Naive thymus-derived CD4-positive, alpha-beta T cell (primary cell): ENCODE measurements around the gene ERCC4. TPM values are rescaled to one million over a fixed set of nuclear protein-coding genes. Genes with fewer than 3 reads are reported as not detected.

Source experiments
- ATAC-seq: fragments of 150-1000 bp; cut with Tn5 transposase; 2 replicates; pipeline ENCODE4 v1.10.0; 2021; ENCODE audit warnings: mild to moderate bottlenecking, moderate library complexity
- CTCF ChIA-PET: fragments of 350-600 bp; sonication (Branson Sonifier 250); formaldehyde crosslinking; loops from one replicate; lab custom pipeline; 2021; ENCODE audit warnings: antibody characterized with exemption; lab: Charles Lee
- POLR2A ChIA-PET: fragments of 350-600 bp; sonication (Branson Sonifier 250); formaldehyde crosslinking; loops from one replicate; lab custom pipeline; 2021; ENCODE audit warnings: antibody characterized with exemption, inconsistent platforms; lab: Charles Lee
- DNase-seq, 9 donors: peaks; one replicate each; pipeline versions ENCODE4 v3.0.0 to v3.0.0-alpha.2; 2020 to 2022; ENCODE audit warnings: mixed read lengths in 1 of 9
- H3K27ac ChIP-seq: one replicate; pipeline ENCODE4 v1.7.0; 2013; ENCODE audit warnings: mild to moderate bottlenecking, low read depth, low read length, moderate library complexity
- H3K27me3 ChIP-seq, 2 donors: one replicate each; pipeline ENCODE4 v1.7.0; 2013; ENCODE audit warnings: low read length in 2 of 2, mild to moderate bottlenecking in 2 of 2, moderate library complexity in 2 of 2; ENCODE audit not compliant: control insufficient read depth in 2 of 2, insufficient read depth in 2 of 2
- H3K36me3 ChIP-seq, 3 experiments: 1 replicate in 2 of 3; 2 replicates in 1 of 3; pipeline ENCODE4 v1.7.0; 2013; ENCODE audit warnings: low read length in 3 of 3, mild to moderate bottlenecking in 3 of 3, moderate library complexity in 1 of 3; ENCODE audit not compliant: insufficient read depth in 3 of 3, control insufficient read depth in 2 of 3
- H3K4me1 ChIP-seq, 2 donors: one replicate each; pipeline ENCODE4 v1.7.0; 2013; ENCODE audit warnings: low read length in 2 of 2, mild to moderate bottlenecking in 2 of 2, moderate library complexity in 1 of 2; ENCODE audit not compliant: control insufficient read depth in 2 of 2, insufficient read depth in 2 of 2
- H3K4me3 ChIP-seq: 2 replicates; pipeline ENCODE4 v1.7.0; 2013; ENCODE audit warnings: mild to moderate bottlenecking, low read length
- H3K9me3 ChIP-seq, 3 experiments: 1 replicate in 2 of 3; 2 replicates in 1 of 3; pipeline ENCODE4 v1.7.0; 2013; ENCODE audit warnings: low read length in 3 of 3; ENCODE audit not compliant: control insufficient read depth in 2 of 3
- H3K27ac Mint-ChIP-seq, 9 donors: one replicate each; pipeline ENCODE4 v1.8.0; 2020 to 2022; ENCODE audit warnings: mixed read lengths in 9 of 9, mild to moderate bottlenecking in 8 of 9, moderate library complexity in 5 of 9, inconsistent platforms in 2 of 9
- H3K27me3 Mint-ChIP-seq, 5 donors: one replicate each; pipeline ENCODE4 v1.8.0; 2021 to 2022; ENCODE audit warnings: mixed read lengths in 5 of 5, mild to moderate bottlenecking in 1 of 5
- H3K36me3 Mint-ChIP-seq, 5 donors: one replicate each; pipeline ENCODE4 v1.8.0; 2020 to 2022; ENCODE audit warnings: mixed read lengths in 5 of 5, mild to moderate bottlenecking in 3 of 5, inconsistent platforms in 1 of 5
- H3K4me1 Mint-ChIP-seq, 7 donors: one replicate each; pipeline ENCODE4 v1.8.0; 2020 to 2022; ENCODE audit warnings: mixed read lengths in 7 of 7, mild to moderate bottlenecking in 3 of 7, inconsistent platforms in 1 of 7
- H3K4me3 Mint-ChIP-seq, 10 donors: one replicate each; pipeline ENCODE4 v1.8.0; 2020 to 2022; ENCODE audit warnings: mild to moderate bottlenecking in 10 of 10, mixed read lengths in 10 of 10, moderate library complexity in 6 of 10, inconsistent platforms in 2 of 10
- H3K9me3 Mint-ChIP-seq, 11 donors: one replicate each; pipeline ENCODE4 v1.8.0; 2020 to 2022; ENCODE audit warnings: mixed read lengths in 11 of 11, mild to moderate bottlenecking in 4 of 11, inconsistent platforms in 1 of 11, moderate library complexity in 1 of 11
- intact Hi-C, 2 donors: fragments of 100-400 bp; cut with micrococcal nuclease; formaldehyde crosslinking; loops; one replicate each; pipeline ENCODE4 v1.15.1; 2023
- polyA plus RNA-seq, 2 donors: library from polyadenylated mRNA; unstranded; fragments of 300-500 nt; fragmentation: Illumina TruSeq; gene quantifications; one replicate each; pipeline ENCODE4 v1.2.3, GENCODE V29; 2021
- total RNA-seq, 6 experiments: library from RNA in 5 of 6; stranded (reverse) in 5 of 6; gene quantifications; 1 replicate in 5 of 6; 2 replicates in 1 of 6; pipeline ENCODE4 v1.2.3 and lab custom pipeline; 2021 to 2026

Gene ERCC4
- total RNA-seq (10 to 100 TPM in 3 of 5 experiments, 1 to 10 TPM in 2; 6.1 to 15.2 (median 13.4) TPM), polyA plus RNA-seq (10 to 100 TPM; 18.0 to 26.4 TPM), total RNA-seq (lab: John Stamatoyannopoulos, UW) (19.1 reads per million, percentile 49 among the genes with 10 or more reads in this experiment)

DNA sequence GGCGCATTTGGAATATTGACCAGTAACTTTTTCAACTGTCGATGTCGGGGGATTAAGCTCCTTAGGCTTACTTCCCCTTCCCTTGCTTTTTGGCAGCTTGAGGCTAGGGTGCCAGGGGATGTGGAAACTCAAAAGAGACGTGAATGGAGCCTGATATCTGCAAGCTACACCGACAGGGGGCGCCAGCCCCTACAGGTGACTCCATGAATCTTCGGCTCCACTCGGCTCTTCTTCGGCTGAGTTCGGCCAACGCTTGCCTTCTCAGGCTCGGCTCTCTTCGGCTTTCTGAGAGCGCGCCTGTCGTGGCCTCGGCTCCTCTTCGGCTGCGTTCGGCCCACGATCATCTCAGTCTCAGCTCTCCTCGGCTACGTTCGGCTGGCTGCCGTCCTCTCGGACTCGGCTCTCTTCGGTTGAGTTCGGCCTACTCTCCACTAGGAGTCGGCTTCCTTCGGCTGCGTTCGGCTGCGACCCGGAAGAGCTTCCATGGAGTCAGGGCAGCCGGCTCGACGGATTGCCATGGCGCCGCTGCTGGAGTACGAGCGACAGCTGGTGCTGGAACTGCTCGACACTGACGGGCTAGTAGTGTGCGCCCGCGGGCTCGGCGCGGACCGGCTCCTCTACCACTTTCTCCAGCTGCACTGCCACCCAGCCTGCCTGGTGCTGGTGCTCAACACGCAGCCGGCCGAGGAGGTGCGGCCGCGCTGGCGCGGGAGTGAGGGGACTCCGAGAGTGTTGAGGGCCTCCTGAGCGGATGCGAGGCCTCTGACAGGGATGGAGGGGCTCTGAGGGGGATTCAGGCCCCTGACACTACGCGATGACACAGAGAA lies at the start of gene ERCC4:
TSS of gene ERCC4 (plus strand) at position 472 of the 827 bp plus-strand sequence. CDS start at position 484, 12 bp downstream.
- ATAC-seq (peak; percentile 96), DNase-seq (peak; percentile 95 to 100 (median 99))
- Mint-ChIP-seq H3K36me3 (peaks cover 3 to 4% (median 4%) of the 10 kb centered on the region in 5 donors), H3K27me3 (peaks cover 0 to 7% (median 0%) of the 10 kb centered on the region in 5 donors), H3K4me1 (peaks cover 18 to 30% (median 25%) of the 10 kb centered on the region in 7 donors), H3K4me3 (peak within 1 kb of the TSS; percentile 61 to 97 (median 92)), H3K9me3 (no peaks in the 10 kb centered on the region), H3K27ac (peak within 1 kb of the TSS; percentile 16 to 96 (median 93))
- intact Hi-C loops = loop anchor here (1.0 to 10.0 kb wide), 10 partner anchors 54 to 1944 kb away; partner anchors contain the start of genes MRTFB (in 2 of the 2), PARN (in 2 of the 2) and SNX29 (in 1 of the 2)
- ChIA-PET POLR2A (interaction anchor here (0.6 to 1.4 kb wide), 7 partner anchors 20 to 1970 kb away, joined by 3 to 5 read pairs (median 3); partner anchors contain the start of genes MARF1 and PARN), CTCF (interaction anchor here (0.5 to 1.3 kb wide), 10 partner anchors 10 to 592 kb away, joined by 3 to 6 read pairs (median 4); no protein-coding TSS in a partner anchor)
- Histone ChIP-seq H3K4me1 (peaks cover 11 to 16% of the 10 kb centered on the region in 2 donors), H3K9me3 (no peaks in the 10 kb centered on the region), H3K4me3 (peak within 1 kb of the TSS; percentile 98), H3K36me3 (peaks cover 0 to 12% (median 3%) of the 10 kb centered on the region in 3 experiments), H3K27ac (peak within 1 kb of the TSS; percentile 85), H3K27me3 (no peaks in the 10 kb centered on the region)

DNA sequence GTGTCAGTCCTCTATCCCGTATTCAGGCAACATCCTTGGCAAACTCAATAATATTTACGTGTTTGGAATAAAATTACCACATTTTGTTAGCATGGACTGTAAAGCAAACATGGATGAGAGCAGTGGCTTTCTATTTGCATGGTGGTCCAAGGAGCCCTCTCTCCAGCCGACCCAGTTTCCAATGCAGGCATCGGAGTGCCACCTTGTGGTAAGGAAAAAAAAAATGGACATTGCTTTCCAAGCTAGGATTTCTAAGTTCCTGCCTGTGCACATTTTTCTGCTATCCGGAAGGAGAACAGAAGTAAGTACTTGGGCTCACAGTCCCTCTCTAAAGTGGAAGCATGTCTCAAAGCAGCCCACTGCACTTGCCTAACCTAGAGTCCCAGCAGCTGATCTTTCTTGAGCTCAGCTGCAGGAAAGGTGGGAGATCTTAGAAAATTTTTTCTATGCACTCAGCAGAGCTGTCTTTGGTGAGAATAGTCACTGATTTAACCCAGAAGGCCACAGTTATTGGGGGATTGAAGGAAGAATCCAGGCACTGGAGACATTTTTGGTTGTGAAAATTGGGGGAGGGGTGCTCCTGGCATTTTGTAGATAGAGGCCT lies 46.0 kb upstream of the ERCC4 start:
- DNase-seq (no peak), ATAC-seq (no peak)
- Mint-ChIP-seq H3K27ac (no peak overlapping the region), H3K9me3 (peaks cover 0 to 4% (median 0%) of the 10 kb centered on the region in 11 donors), H3K36me3 (no peaks in the 10 kb centered on the region), H3K4me1 (no peaks in the 10 kb centered on the region), H3K27me3 (peaks cover 14 to 27% (median 19%) of the 10 kb centered on the region in 5 donors), H3K4me3 (no peak overlapping the region)
- ChIA-PET POLR2A (no interaction called here), CTCF (interaction anchor here (0.7 kb wide), 1 partner anchor 1102 kb away, joined by 4 read pairs; no protein-coding TSS in a partner anchor)
- no peak overlapping the region for H3K27ac ChIP-seq
- no peak overlapping the region for H3K4me3 ChIP-seq
- H3K9me3 ChIP-seq = no peaks in the 10 kb centered on the region
- no peaks in the 10 kb centered on the region for H3K36me3 ChIP-seq
- H3K27me3 ChIP-seq = no peaks in the 10 kb centered on the region
- H3K4me1 ChIP-seq = no peaks in the 10 kb centered on the region
- intact Hi-C loops = no loop called here

DNA sequence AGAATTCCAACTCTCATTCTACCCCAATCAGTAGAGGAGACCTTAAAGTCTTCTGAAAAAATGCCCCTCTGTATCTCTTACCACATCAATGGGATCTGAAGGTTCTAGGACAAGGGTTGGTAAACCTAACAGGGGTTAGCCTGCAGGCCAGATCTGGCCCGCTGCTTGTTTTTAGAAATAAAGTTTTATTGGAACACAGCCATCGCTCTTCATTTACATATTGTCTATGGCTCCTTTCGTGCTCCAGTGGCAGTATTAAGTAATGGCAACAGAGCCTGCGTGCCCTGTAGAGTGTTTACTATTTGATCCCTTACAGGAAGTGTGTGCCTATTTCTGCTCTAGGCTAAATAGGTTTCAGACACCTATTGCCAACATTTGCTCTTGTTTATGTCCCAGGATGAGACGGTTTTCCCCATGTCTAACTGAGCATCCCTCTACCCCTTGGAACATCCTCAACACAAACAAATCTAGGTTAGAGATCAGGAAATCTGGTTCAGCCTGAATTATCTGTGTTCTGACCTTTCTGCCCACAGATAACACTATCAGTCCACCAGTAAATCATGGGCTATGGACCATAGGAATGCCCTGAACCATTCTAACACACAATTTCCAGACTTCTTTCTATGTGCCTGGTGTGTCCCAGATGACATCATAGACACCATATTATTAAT lies 44.2 kb upstream of the ERCC4 start:
- CTCF ChIA-PET = no interaction called here

DNA sequence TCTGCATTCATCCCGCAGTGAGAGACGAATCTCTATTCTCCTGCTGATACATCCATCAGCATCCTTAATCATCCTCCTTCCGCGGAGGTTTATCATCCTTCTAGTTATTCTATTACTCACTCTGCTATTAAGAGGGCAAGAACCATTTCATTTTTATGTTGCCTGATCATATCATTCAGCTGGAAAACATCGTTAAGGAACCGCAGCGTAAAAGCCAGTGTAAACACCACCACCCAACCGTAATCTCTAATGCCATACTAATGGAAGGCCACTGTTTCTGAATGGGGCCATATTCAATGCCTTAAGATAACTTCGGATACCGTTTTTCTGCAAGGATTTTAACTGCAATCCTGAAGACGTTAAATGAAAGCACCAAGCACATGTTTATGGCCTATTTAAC lies 36.7 kb upstream of the ERCC4 start:
- intact Hi-C loops = no loop called here
- no peaks in the 10 kb centered on the region for H3K4me1 ChIP-seq
- Mint-ChIP-seq H3K4me3 (no peak overlapping the region), H3K27me3 (peaks cover 0 to 34% (median 12%) of the 10 kb centered on the region in 5 donors), H3K4me1 (no peaks in the 10 kb centered on the region), H3K27ac (no peak overlapping the region), H3K36me3 (peaks cover 0 to 3% (median 0%) of the 10 kb centered on the region in 5 donors), H3K9me3 (peaks cover 0 to 23% (median 7%) of the 10 kb centered on the region in 11 donors)
- DNase-seq (no peak), ATAC-seq (no peak)
- ChIA-PET CTCF (no interaction called here), POLR2A (no interaction called here)
- H3K27me3 ChIP-seq = no peaks in the 10 kb centered on the region
- H3K4me3 ChIP-seq = no peak overlapping the region
- no peaks in the 10 kb centered on the region for H3K36me3 ChIP-seq
- H3K9me3 ChIP-seq = no peaks in the 10 kb centered on the region
- H3K27ac ChIP-seq = no peak overlapping the region

More for the DNA sequence above, 44.2 kb upstream of the ERCC4 start:
- H3K27me3 Mint-ChIP-seq = peaks cover 7 to 23% (median 13%) of the 10 kb centered on the region in 5 donors
- no peak overlapping the region for H3K27ac Mint-ChIP-seq
- H3K27ac ChIP-seq = no peak overlapping the region
- peaks cover 0 to 4% (median 0%) of the 10 kb centered on the region in 11 donors for H3K9me3 Mint-ChIP-seq
- no peak overlapping the region for H3K4me3 ChIP-seq
- no peaks in the 10 kb centered on the region for H3K27me3 ChIP-seq
- POLR2A ChIA-PET = no interaction called here
- no peaks in the 10 kb centered on the region for H3K9me3 ChIP-seq
- no peak overlapping the region for H3K4me3 Mint-ChIP-seq
- H3K4me1 Mint-ChIP-seq = no peaks in the 10 kb centered on the region
- ATAC-seq = no peak
- H3K36me3 Mint-ChIP-seq = no peaks in the 10 kb centered on the region
- H3K36me3 ChIP-seq = no peaks in the 10 kb centered on the region
- intact Hi-C loops = no loop called here
- no peak for DNase-seq
- H3K4me1 ChIP-seq = no peaks in the 10 kb centered on the region

DNA sequence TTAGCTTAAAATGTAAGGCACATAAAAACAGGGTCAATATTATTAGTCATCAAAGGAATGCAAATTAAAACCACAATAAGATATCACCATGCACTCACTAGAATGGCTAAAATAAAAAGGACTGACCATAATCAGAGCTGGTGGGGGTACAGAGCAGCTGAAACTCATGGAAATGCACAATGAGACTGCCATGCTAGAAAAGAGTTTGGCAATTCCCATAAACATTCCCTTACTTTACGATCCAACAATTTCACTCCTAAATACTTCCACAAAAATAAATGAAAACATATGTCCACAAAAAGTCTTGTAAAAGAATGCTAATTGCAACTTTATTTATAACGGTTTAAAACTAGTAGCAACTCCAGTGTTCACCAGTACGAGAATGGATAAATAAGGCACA lies 36.1 kb upstream of the ERCC4 start:
- H3K27ac Mint-ChIP-seq = no peak overlapping the region
- H3K9me3 Mint-ChIP-seq = peaks cover 0 to 28% (median 10%) of the 10 kb centered on the region in 11 donors
- Histone ChIP-seq H3K4me3 (no peak overlapping the region), H3K36me3 (no peaks in the 10 kb centered on the region), H3K27me3 (no peaks in the 10 kb centered on the region), H3K27ac (no peak overlapping the region), H3K9me3 (no peaks in the 10 kb centered on the region), H3K4me1 (no peaks in the 10 kb centered on the region)
- POLR2A ChIA-PET = no interaction called here
- H3K27me3 Mint-ChIP-seq = peaks cover 0 to 34% (median 12%) of the 10 kb centered on the region in 5 donors
- DNase-seq (no peak), ATAC-seq (no peak)
- intact Hi-C loops = no loop called here
- H3K4me3 Mint-ChIP-seq = no peak overlapping the region
- H3K4me1 Mint-ChIP-seq = no peaks in the 10 kb centered on the region
- CTCF ChIA-PET = no interaction called here
- H3K36me3 Mint-ChIP-seq = peaks cover 0 to 3% (median 0%) of the 10 kb centered on the region in 5 donors

DNA sequence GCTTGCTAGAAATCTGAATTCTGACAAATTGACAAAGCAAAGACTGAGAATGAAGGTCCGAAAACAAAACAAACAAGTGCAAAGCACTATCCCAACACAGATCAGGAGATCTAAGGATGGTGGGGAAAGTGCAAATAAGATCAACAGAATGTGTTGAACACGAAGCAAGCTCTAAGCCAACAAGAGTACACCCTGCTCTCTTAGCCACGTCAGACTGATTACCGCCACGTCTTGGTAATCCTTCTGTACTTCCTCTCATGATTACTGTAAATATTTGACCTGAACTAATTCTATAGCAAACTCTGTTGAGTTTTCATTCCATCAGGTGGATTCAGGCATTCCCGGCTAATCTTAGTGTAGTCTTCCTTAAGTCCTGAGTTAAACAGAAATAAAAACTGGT lies 34.3 kb upstream of the ERCC4 start:
- Histone ChIP-seq H3K27ac (no peak overlapping the region), H3K27me3 (no peaks in the 10 kb centered on the region), H3K4me1 (no peaks in the 10 kb centered on the region), H3K4me3 (no peak overlapping the region), H3K9me3 (no peaks in the 10 kb centered on the region), H3K36me3 (no peaks in the 10 kb centered on the region)
- no peak for DNase-seq
- H3K36me3 Mint-ChIP-seq = peaks cover 0 to 3% (median 0%) of the 10 kb centered on the region in 5 donors
- H3K27me3 Mint-ChIP-seq = peaks cover 0 to 34% (median 15%) of the 10 kb centered on the region in 5 donors
- peaks cover 0 to 42% (median 13%) of the 10 kb centered on the region in 11 donors for H3K9me3 Mint-ChIP-seq
- no peak overlapping the region for H3K27ac Mint-ChIP-seq
- ChIA-PET CTCF (no interaction called here), POLR2A (no interaction called here)
- H3K4me3 Mint-ChIP-seq = no peak overlapping the region
- no peak for ATAC-seq
- no peaks in the 10 kb centered on the region for H3K4me1 Mint-ChIP-seq
- intact Hi-C loops = no loop called here
